ENCODE measurements around the gene ORM1.

GRCh38 chr9:114289106-114289505, 33.8 kb upstream of the ORM1 start:
- no peak for TF ChIP-seq CTCF (IDR thresholded peaks at IDR 0.05)
- TF ChIP-seq POLR2A (IDR thresholded peaks at IDR 0.05): no peak
- no peak for TF ChIP-seq POLR2AphosphoS5 (IDR thresholded peaks at IDR 0.05)
